OCI-LY7 (cell line): ENCODE results near the gene NGEF.

ENCODE experiments used
- CTCF ChIP-seq: fragments of 200-600 bp; sonication (generic); conservative IDR thresholded peaks from 2 replicates; pipeline ENCODE4 v1.5.1; 2014; ENCODE audit warnings: mild to moderate bottlenecking, antibody characterized with exemption, low read length, moderate library complexity, mixed read lengths
- EZH2phosphoT487 ChIP-seq: fragments of 200-600 bp; sonication (generic); IDR thresholded peaks from 2 replicates; pipeline ENCODE4 v1.6.1; 2018; ENCODE audit warnings: low read depth, borderline replicate concordance, mild to moderate bottlenecking, mixed run types, antibody characterized with exemption, low read length, moderate library complexity, mixed read lengths

- TF ChIP-seq CTCF (no peak), EZH2phosphoT487 (no peak)
These were observed 141.0 kb downstream of the NGEF start for GRCh38 chr2:232871835-232872736.
